ENCODE results near the gene CNEP1R1. TPM values are rescaled to one million over a fixed set of nuclear protein-coding genes. Genes with fewer than 3 reads are reported as not detected.

Gene CNEP1R1
- total RNA-seq, 1 donor from 2014 or later, result 25.6 TPM

DNA sequence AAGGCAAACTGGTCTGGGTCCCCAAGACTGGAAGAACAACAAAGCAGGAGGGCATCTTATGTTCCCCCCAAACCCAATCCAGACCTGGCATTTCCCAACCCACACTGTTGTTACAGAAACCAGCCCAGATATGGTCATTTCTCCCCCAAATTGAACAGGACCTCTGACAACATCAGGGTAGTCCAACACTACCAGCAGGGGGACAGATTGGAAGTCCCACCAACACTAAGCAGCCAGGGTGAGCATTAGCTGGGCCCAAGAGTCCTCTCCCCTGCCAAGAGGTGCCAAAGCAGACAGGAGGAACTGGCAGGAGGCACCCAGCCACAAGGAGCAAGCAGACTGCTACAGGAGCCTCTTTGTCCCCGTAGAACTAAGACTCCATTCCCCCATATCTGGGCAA is 29.3 kb upstream of the CNEP1R1 start:
- TF ChIP-seq CTCF (IDR thresholded peaks at IDR 0.05), result no peak
- no peak for DNase-seq
- intact Hi-C loops (cut with DNase I), result no loop called here
- H3K36me3 ChIP-seq, result no peaks in the 10 kb centered on the region
- H3K4me3 ChIP-seq, result no peak overlapping the region
- H3K9me3 ChIP-seq, result no peaks in the 10 kb centered on the region
- H3K27ac ChIP-seq, result no peak overlapping the region
- H3K27me3 ChIP-seq (ENCODE audit: low read depth), result no peaks in the 10 kb centered on the region
- ATAC-seq, result no peak
- no peaks in the 10 kb centered on the region for H3K4me1 ChIP-seq

- ATAC-seq, result no peak
- TF ChIP-seq CTCF (IDR thresholded peaks at IDR 0.05), result no peak
- intact Hi-C loops (cut with DNase I), result no loop called here
- Histone ChIP-seq H3K27ac (no peak overlapping the region), H3K9me3 (no peaks in the 10 kb centered on the region), H3K36me3 (no peaks in the 10 kb centered on the region), H3K4me3 (no peak overlapping the region), H3K27me3 (ENCODE audit: low read depth) (no peaks in the 10 kb centered on the region), H3K4me1 (no peaks in the 10 kb centered on the region)
- no peak for DNase-seq
Observed at GRCh38 chr16:49997721-49998251, 27.2 kb upstream of the CNEP1R1 start.

DNA sequence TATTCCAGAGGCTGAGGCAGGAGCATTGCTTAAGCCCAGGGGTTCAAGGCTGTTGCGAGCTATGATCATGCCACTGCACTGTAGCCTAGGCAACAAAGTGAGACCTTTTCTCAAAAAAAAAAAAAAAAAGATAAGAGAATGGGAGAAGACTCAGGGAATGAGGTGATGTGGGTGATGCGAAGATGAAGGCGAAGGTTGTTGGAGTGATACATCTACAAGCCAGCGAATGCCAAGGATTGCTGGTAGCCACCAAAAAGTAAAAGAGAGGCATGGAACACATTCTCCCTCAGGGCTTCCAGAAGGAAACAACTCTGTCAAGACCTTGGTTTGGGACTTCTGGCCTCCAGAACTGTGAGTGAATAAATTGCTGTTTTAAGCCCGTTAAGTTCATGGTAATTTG is 26.0 kb upstream of the CNEP1R1 start:
- Histone ChIP-seq H3K4me1 (no peaks in the 10 kb centered on the region), H3K36me3 (no peaks in the 10 kb centered on the region), H3K27ac (no peak overlapping the region), H3K4me3 (no peak overlapping the region), H3K9me3 (no peaks in the 10 kb centered on the region), H3K27me3 (ENCODE audit: low read depth) (no peaks in the 10 kb centered on the region)
- TF ChIP-seq CTCF (IDR thresholded peaks at IDR 0.05), result no peak
- DNase-seq (no peak), ATAC-seq (no peak)
- intact Hi-C loops (cut with DNase I), result no loop called here

DNA sequence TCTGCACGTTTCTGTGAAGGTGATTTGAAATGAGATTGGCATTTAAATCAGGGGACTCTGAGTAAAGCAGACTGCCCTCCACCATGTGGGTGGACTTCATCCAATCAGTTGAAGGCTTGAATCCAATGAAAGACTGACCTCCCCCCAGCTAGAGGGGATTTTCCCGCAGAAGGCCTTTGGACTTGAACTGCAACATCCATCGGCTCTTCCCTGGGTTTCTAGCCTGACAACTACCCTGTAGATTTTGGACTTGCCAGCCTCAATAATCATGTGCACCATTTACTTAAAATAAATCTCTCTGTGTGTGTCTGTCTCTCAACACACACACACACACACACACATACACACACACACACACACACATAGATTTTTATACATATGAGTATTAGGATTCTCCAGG is 23.9 kb upstream of the CNEP1R1 start:
- H3K4me3 ChIP-seq, result no peak overlapping the region
- no peaks in the 10 kb centered on the region for H3K9me3 ChIP-seq
- H3K27me3 ChIP-seq (ENCODE audit: low read depth), result no peaks in the 10 kb centered on the region
- no peak for ATAC-seq
- no peak for DNase-seq
- TF ChIP-seq CTCF (IDR thresholded peaks at IDR 0.05), result no peak
- no peaks in the 10 kb centered on the region for H3K36me3 ChIP-seq
- no peak overlapping the region for H3K27ac ChIP-seq
- H3K4me1 ChIP-seq, result no peaks in the 10 kb centered on the region
- intact Hi-C loops (cut with DNase I), result no loop called here

- Histone ChIP-seq H3K36me3 (no peaks in the 10 kb centered on the region), H3K9me3 (no peaks in the 10 kb centered on the region), H3K27ac (no peak overlapping the region), H3K4me3 (no peak overlapping the region), H3K27me3 (ENCODE audit: low read depth) (no peaks in the 10 kb centered on the region), H3K4me1 (no peaks in the 10 kb centered on the region)
- intact Hi-C loops (cut with DNase I), result no loop called here
- DNase-seq (no peak), ATAC-seq (no peak)
- TF ChIP-seq CTCF (IDR thresholded peaks at IDR 0.05), result no peak
Observed at GRCh38 chr16:50002190-50002589, 22.8 kb upstream of the CNEP1R1 start.

- no peak for ATAC-seq
- no peaks in the 10 kb centered on the region for H3K4me1 ChIP-seq
- DNase-seq, result no peak
- no peak overlapping the region for H3K27ac ChIP-seq
- H3K9me3 ChIP-seq, result no peaks in the 10 kb centered on the region
- H3K27me3 ChIP-seq (ENCODE audit: low read depth), result no peaks in the 10 kb centered on the region
- no peak overlapping the region for H3K4me3 ChIP-seq
- intact Hi-C loops (cut with DNase I), result no loop called here
- no peaks in the 10 kb centered on the region for H3K36me3 ChIP-seq
- TF ChIP-seq CTCF (IDR thresholded peaks at IDR 0.05), result no peak
Observed at GRCh38 chr16:50004239-50004638, 20.8 kb upstream of the CNEP1R1 start.

Data from lower lobe of right lung (tissue), 2 donors.